AML-193 (cell line): ENCODE results near the gene PRXL2C.
"Not testable (repeated sequence)": the region's sequence is repeated elsewhere in the genome, so short reads cannot be mapped to it uniquely, and the experiment has no call there.

ENCODE experiments used
- DNase-seq, 2 experiments: peaks; one replicate each; lab custom pipeline; 2025; lab: John Stamatoyannopoulos, UW

The PRXL2C gene

GRCh38 chr9:96649620-96650324 is 5.3 kb downstream of the PRXL2C start:
- DNase-seq: no peak

GRCh38 chr9:96646081-96646991 is 8.8 kb downstream of the PRXL2C start:
- DNase-seq: peak; percentile 27 to 52

- DNase-seq: no peak
These were observed 11.0 kb downstream of the PRXL2C start for GRCh38 chr9:96644137-96644536.

GRCh38 chr9:96641514-96641913 is 13.6 kb downstream of the PRXL2C start:
- DNase-seq: no peak

- no peak for DNase-seq
These were observed 16.3 kb downstream of the PRXL2C start for GRCh38 chr9:96638606-96639364.

GRCh38 chr9:96636368-96636767 is 18.7 kb downstream of the PRXL2C start:
- DNase-seq: no peak

- DNase-seq: not testable (repeated sequence)
These were observed 21.5 kb downstream of the PRXL2C start for GRCh38 chr9:96633579-96633978.

- DNase-seq: no peak
These were observed 28.2 kb downstream of the PRXL2C start for GRCh38 chr9:96626912-96627311.

GRCh38 chr9:96621618-96622017 is 33.5 kb downstream of the PRXL2C start:
- no peak for DNase-seq

GRCh38 chr9:96620832-96621269 is 34.3 kb downstream of the PRXL2C start:
- no peak for DNase-seq

GRCh38 chr9:96620181-96620514 is 35.0 kb downstream of the PRXL2C start:
- DNase-seq: no peak

GRCh38 chr9:96619491-96620180 is 35.5 kb downstream of the PRXL2C start, which contains the start of gene CDC14B:
Gene CDC14B (minus strand): TSS chr9:96619843. CDS start chr9:96619378, 465 bp downstream.
- no peak for DNase-seq

GRCh38 chr9:96619124-96619465 is 36.0 kb downstream of the PRXL2C start:
- DNase-seq: no peak

- DNase-seq: no peak
These were observed 36.7 kb downstream of the PRXL2C start for GRCh38 chr9:96618209-96619123.

- DNase-seq: no peak
These were observed 37.5 kb downstream of the PRXL2C start for GRCh38 chr9:96617439-96618185.

- DNase-seq: no peak
These were observed 38.2 kb downstream of the PRXL2C start for GRCh38 chr9:96616817-96617438.

- DNase-seq: no peak
These were observed 39.7 kb downstream of the PRXL2C start for GRCh38 chr9:96615411-96615810.

- not testable (repeated sequence) for DNase-seq
These were observed 40.5 kb downstream of the PRXL2C start for GRCh38 chr9:96614664-96615063.

- no peak for DNase-seq
These were observed 42.0 kb downstream of the PRXL2C start for GRCh38 chr9:96612966-96613589.
